ENCODE measurements around the gene MTG2. TPM values are rescaled to one million over a fixed set of nuclear protein-coding genes. Genes with fewer than 3 reads are reported as not detected.

MTG2 gene
- total and polyA plus RNA-seq, 2 of the 13 experiments (the other 11 are each of a cell fraction or from before 2014, with no cell fraction given): 20.4 to 37.8 TPM

DNA sequence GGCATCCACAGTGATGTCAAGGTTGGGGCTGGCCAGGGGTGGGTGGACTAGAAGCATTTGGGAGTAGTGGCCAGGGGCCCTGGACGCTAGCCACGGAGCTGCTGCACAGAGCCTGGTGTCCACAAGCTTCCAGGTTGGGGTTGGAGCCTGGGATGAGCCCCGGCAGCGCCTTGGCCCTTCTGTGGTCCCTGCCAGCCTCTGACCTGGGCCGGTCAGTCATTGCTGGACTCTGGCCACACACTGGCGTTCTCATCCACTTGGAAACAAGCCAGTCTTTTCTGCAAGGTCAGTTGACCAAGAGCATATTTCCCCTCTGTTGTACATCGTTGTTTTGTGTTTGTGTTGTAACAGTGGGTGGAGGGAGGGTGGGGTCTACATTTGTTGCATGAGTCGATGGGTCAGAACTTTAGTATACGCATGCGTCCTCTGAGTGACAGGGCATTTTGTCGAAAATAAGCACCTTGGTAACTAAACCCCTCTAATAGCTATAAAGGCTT, 48.0 kb upstream of the MTG2 start (continued):
- 0 out of 2 replicates have a peak, but pooled peaks have one; percentile 33 for TF ChIP-seq HMGXB3 (CRISPR knock-in tag; IDR thresholded peaks at IDR 0.05; ENCODE audit: borderline replicate concordance)
- TF ChIP-seq PHB2 (IDR thresholded peaks at IDR 0.05; ENCODE audit: partially characterized antibody): no peak
- TF ChIP-seq, protein P1, sequence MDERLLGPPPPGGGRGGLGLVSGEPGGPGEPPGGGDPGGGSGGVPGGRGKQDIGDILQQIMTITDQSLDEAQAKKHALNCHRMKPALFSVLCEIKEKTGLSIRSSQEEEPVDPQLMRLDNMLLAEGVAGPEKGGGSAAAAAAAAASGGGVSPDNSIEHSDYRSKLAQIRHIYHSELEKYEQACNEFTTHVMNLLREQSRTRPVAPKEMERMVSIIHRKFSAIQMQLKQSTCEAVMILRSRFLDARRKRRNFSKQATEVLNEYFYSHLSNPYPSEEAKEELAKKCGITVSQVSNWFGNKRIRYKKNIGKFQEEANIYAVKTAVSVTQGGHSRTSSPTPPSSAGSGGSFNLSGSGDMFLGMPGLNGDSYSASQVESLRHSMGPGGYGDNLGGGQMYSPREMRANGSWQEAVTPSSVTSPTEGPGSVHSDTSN (CRISPR knock-in tag; IDR thresholded peaks at IDR 0.05): peak; percentile 40; the same call in 1 of the 2 replicates
- TF ChIP-seq ZBTB38 (CRISPR knock-in tag; IDR thresholded peaks at IDR 0.05): peak; percentile 94
- TF ChIP-seq CC2D1A (CRISPR knock-in tag; IDR thresholded peaks at IDR 0.05): no peak
- 0 out of 2 replicates have a peak, but pooled peaks have one; percentile 19 for TF ChIP-seq PHF8 (CRISPR knock-in tag; IDR thresholded peaks at IDR 0.05)
- peak; percentile 71 for TF ChIP-seq TGIF2 (CRISPR knock-in tag; IDR thresholded peaks at IDR 0.05)
- TF ChIP-seq, protein P2, sequence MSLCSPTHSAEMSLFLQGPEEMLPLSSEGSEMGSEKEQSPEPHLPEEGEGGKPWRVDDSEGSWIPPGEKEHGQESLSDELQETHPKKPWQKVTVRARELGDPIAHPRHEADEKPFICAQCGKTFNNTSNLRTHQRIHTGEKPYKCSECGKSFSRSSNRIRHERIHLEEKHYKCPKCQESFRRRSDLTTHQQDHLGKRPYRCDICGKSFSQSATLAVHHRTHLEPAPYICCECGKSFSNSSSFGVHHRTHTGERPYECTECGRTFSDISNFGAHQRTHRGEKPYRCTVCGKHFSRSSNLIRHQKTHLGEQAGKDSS (CRISPR knock-in tag; IDR thresholded peaks at IDR 0.05; ENCODE audit: borderline replicate concordance, low read depth): peak; percentile 24; the same call in 1 of the 2 replicates
- TF ChIP-seq EHMT2 (IDR thresholded peaks at IDR 0.05; ENCODE audit: borderline replicate concordance, low read depth, low read length): no peak
- TF ChIP-seq AGO1 (IDR thresholded peaks at IDR 0.05; ENCODE audit: low read depth, low read length, poor library complexity, severe bottlenecking): peak; percentile 85
- TF ChIP-seq THAP11 (CRISPR knock-in tag; IDR thresholded peaks at IDR 0.05): peak; percentile 72
- peak; percentile 67; the same call in 1 of the 2 replicates for TF ChIP-seq HOXA5 (CRISPR knock-in tag; IDR thresholded peaks at IDR 0.05)
- TF ChIP-seq, protein P3, sequence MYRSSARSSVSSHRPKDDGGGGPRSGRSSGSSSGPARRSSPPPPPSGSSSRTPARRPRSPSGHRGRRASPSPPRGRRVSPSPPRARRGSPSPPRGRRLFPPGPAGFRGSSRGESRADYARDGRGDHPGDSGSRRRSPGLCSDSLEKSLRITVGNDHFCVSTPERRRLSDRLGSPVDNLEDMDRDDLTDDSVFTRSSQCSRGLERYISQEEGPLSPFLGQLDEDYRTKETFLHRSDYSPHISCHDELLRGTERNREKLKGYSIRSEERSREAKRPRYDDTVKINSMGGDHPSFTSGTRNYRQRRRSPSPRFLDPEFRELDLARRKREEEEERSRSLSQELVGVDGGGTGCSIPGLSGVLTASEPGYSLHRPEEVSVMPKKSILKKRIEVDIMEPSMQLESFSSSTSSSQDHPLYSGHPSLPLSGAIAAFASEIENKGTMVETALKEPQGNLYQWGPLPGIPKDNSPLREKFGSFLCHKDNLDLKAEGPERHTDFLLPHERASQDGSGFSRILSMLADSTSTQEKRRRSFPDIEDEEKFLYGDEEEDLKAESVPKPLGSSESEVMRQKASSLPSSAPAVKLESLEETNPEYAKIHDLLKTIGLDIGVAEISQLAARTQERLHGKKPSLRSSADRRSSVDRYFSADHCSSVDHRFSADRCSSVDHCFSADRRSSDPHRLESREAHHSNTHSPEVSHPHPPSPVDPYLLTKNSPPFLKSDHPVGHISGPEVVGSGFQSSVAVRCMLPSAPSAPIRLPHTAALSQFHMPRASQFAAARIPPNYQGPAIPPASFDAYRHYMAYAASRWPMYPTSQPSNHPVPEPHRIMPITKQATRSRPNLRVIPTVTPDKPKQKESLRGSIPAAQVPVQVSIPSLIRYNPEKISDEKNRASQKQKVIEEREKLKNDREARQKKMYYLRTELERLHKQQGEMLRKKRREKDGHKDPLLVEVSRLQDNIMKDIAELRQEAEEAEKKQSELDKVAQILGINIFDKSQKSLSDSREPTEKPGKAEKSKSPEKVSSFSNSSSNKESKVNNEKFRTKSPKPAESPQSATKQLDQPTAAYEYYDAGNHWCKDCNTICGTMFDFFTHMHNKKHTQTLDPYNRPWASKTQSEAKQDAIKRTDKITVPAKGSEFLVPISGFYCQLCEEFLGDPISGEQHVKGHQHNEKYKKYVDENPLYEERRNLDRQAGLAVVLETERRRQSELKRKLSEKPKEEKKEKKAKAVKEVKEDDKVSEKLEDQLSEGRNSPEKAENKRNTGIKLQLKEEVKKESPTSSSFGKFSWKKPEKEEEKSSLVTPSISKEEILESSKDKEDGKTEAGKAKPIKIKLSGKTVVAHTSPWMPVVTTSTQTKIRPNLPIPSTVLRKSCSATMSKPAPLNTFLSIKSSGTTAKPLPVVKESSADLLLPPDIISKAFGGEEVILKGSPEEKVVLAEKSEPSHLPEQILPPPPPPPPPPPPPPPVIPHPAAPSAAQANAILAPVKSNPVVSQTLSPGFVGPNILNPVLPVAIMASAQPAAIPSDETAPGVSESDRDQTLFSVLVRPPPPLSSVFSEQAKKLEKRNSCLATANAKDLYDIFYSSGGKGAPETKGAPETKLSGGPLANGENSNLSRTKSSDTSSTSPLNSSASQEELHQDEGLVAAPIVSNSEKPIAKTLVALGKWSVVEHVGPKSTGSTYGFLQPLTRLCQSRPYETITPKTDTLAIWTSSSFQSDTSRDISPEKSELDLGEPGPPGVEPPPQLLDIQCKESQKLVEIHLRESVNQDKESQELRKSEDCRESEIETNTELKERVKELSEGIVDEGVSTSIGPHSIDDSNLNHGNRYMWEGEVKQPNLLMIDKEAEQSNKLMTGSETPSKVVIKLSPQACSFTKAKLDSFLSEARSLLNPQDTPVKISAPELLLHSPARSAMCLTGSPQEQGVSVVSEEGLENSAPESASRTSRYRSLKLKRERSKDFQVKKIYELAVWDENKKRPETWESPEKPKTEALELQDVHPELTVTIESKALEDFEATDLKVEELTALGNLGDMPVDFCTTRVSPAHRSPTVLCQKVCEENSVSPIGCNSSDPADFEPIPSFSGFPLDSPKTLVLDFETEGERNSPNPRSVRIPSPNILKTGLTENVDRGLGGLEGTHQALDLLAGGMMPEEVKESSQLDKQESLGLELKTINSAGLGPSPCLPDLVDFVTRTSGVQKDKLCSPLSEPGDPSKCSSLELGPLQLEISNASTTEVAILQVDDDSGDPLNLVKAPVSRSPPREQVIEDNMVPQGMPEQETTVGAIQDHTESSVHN (CRISPR knock-in tag; IDR thresholded peaks at IDR 0.05): peak; percentile 84; the same call in 1 of the 2 replicates
- no peak for TF ChIP-seq NONO (IDR thresholded peaks at IDR 0.05)
- peak; percentile 67; the same call in 1 of the 2 replicates for TF ChIP-seq NONO (CRISPR knock-in tag; conservative IDR thresholded peaks at IDR 0.05)

Data from HepG2 (cell line).